Nephron (organoid): Measurements from ENCODE around the gene DMRT1.

ENCODE experiments used
- H3K27ac Mint-ChIP-seq, 3 experiments: 2 replicates each; pipeline ENCODE4 v1.8.0; 2020; ENCODE audit warnings: mixed read lengths in 3 of 3, mild to moderate bottlenecking in 2 of 3, moderate library complexity in 1 of 3
- H3K27me3 Mint-ChIP-seq: 2 replicates; pipeline ENCODE4 v1.8.0; 2021; ENCODE audit warnings: low read depth, mild to moderate bottlenecking, moderate library complexity, mixed read lengths
- H3K36me3 Mint-ChIP-seq: 2 replicates; pipeline ENCODE4 v1.8.0; 2020; ENCODE audit warnings: low read depth, mixed read lengths
- H3K4me1 Mint-ChIP-seq: 2 replicates; pipeline ENCODE4 v1.8.0; 2020; ENCODE audit warnings: mixed read lengths
- H3K4me3 Mint-ChIP-seq, 3 experiments: 2 replicates each; pipeline ENCODE4 v1.8.0; 2020; ENCODE audit warnings: mild to moderate bottlenecking in 3 of 3, mixed read lengths in 3 of 3, moderate library complexity in 2 of 3
- H3K9me3 Mint-ChIP-seq: 2 replicates; pipeline ENCODE4 v1.8.0; 2020; ENCODE audit warnings: mixed read lengths
- CTCF ChIP-seq, 3 experiments: fragments of 200-600 bp; sonication (generic); IDR thresholded peaks; one replicate each; pipeline ENCODE4 v1.5.0; 2021; ENCODE audit warnings: antibody characterized with exemption in 3 of 3; ENCODE audit not compliant: unreplicated experiment in 3 of 3

Gene DMRT1

GRCh38 chr9:920927-921326 lies 79.4 kb downstream of the DMRT1 start:
- H3K36me3 Mint-ChIP-seq: no peaks in the 10 kb centered on the region
- H3K4me1 Mint-ChIP-seq: no peaks in the 10 kb centered on the region
- H3K9me3 Mint-ChIP-seq: no peaks in the 10 kb centered on the region
- H3K4me3 Mint-ChIP-seq: no peak overlapping the region
- H3K27me3 Mint-ChIP-seq: peaks cover 4% of the 10 kb centered on the region
- no peak for TF ChIP-seq CTCF (IDR thresholded peaks at IDR 0.05; ENCODE audit: unreplicated experiment in 3 of 3)
- H3K27ac Mint-ChIP-seq: no peak overlapping the region

DNA sequence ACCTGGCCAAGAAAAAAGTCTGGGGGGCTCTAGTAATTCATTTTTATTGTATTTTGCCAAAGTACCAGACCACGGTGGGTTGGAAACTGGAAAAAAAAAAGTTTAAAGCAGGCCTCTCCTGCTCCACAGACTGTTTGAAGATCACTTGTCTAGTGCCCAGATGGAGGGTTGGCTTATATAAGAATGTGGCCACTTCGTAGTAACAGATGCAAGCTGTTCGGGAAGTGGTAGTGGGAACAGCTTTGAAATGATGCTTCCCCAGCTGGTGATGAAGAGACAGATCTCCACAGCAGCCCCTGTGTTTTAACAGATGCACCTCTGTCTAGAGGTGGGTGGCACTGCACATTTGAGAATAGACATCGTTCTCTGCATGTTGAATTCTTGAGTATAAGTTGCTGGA lies 80.7 kb downstream of the DMRT1 start:
- no peaks in the 10 kb centered on the region for H3K4me1 Mint-ChIP-seq
- H3K36me3 Mint-ChIP-seq: no peaks in the 10 kb centered on the region
- no peak for TF ChIP-seq CTCF (IDR thresholded peaks at IDR 0.05; ENCODE audit: unreplicated experiment in 3 of 3)
- no peaks in the 10 kb centered on the region for H3K9me3 Mint-ChIP-seq
- no peak overlapping the region for H3K4me3 Mint-ChIP-seq
- peaks cover 6% of the 10 kb centered on the region for H3K27me3 Mint-ChIP-seq
- H3K27ac Mint-ChIP-seq: no peak overlapping the region

GRCh38 chr9:922731-923130 lies 81.2 kb downstream of the DMRT1 start:
- H3K36me3 Mint-ChIP-seq: no peaks in the 10 kb centered on the region
- no peak for TF ChIP-seq CTCF (IDR thresholded peaks at IDR 0.05; ENCODE audit: unreplicated experiment in 3 of 3)
- no peaks in the 10 kb centered on the region for H3K9me3 Mint-ChIP-seq
- H3K4me3 Mint-ChIP-seq: no peak overlapping the region
- H3K27me3 Mint-ChIP-seq: peaks cover 6% of the 10 kb centered on the region
- H3K4me1 Mint-ChIP-seq: no peaks in the 10 kb centered on the region
- H3K27ac Mint-ChIP-seq: no peak overlapping the region

- Mint-ChIP-seq H3K36me3 (no peaks in the 10 kb centered on the region), H3K4me1 (no peaks in the 10 kb centered on the region), H3K27ac (no peak overlapping the region), H3K9me3 (no peaks in the 10 kb centered on the region), H3K4me3 (no peak overlapping the region), H3K27me3 (peaks cover 9% of the 10 kb centered on the region)
- no peak for TF ChIP-seq CTCF (IDR thresholded peaks at IDR 0.05; ENCODE audit: unreplicated experiment in 3 of 3)
These were observed 85.5 kb downstream of the DMRT1 start for GRCh38 chr9:926976-927375.

GRCh38 chr9:928363-929042 lies 87.0 kb downstream of the DMRT1 start:
- Mint-ChIP-seq H3K9me3 (no peaks in the 10 kb centered on the region), H3K4me3 (no peak overlapping the region), H3K27me3 (peaks cover 18% of the 10 kb centered on the region), H3K36me3 (no peaks in the 10 kb centered on the region), H3K27ac (no peak overlapping the region), H3K4me1 (no peaks in the 10 kb centered on the region)
- peak; percentile 49 to 59 (median 52) for TF ChIP-seq CTCF (IDR thresholded peaks at IDR 0.05; ENCODE audit: unreplicated experiment in 3 of 3)

- Mint-ChIP-seq H3K4me1 (no peaks in the 10 kb centered on the region), H3K36me3 (no peaks in the 10 kb centered on the region), H3K9me3 (no peaks in the 10 kb centered on the region), H3K27me3 (peaks cover 21% of the 10 kb centered on the region), H3K27ac (no peak overlapping the region), H3K4me3 (no peak overlapping the region)
- TF ChIP-seq CTCF (IDR thresholded peaks at IDR 0.05; ENCODE audit: unreplicated experiment in 3 of 3): no peak
These were observed 88.2 kb downstream of the DMRT1 start for GRCh38 chr9:929719-930118.
